SHP77 treated with DMSO at 0.1 percent for 48 hours (cell line): ENCODE data around the gene USP2.

Experiments
- DNase-seq: peaks from one replicate; lab custom pipeline; 2025; lab: John Stamatoyannopoulos, UW

USP2 gene

GRCh38 chr11:119342362-119343130 lies 38.9 kb downstream of the USP2 start:
- DNase-seq, result no peak

GRCh38 chr11:119342023-119342300 lies 39.5 kb downstream of the USP2 start:
- DNase-seq, result no peak

- DNase-seq, result no peak
Observed at GRCh38 chr11:119341222-119342022, 40.1 kb downstream of the USP2 start.

GRCh38 chr11:119340335-119341221 lies 40.9 kb downstream of the USP2 start, which contains the start of gene C1QTNF5:
C1QTNF5 (minus strand) TSS chr11:119340883; CDS start chr11:119340397, 486 bp downstream.
- no peak for DNase-seq

GRCh38 chr11:119339589-119340334 lies 41.7 kb downstream of the USP2 start:
- no peak for DNase-seq

- no peak for DNase-seq
Observed at GRCh38 chr11:119338965-119339588, 42.4 kb downstream of the USP2 start.

GRCh38 chr11:119338318-119338890 lies 43.1 kb downstream of the USP2 start:
- peak; percentile 33 for DNase-seq

- DNase-seq, result no peak
Observed at GRCh38 chr11:119337581-119338317, 43.7 kb downstream of the USP2 start.

GRCh38 chr11:119336744-119337469 lies 44.6 kb downstream of the USP2 start:
- DNase-seq, result no peak

- no peak for DNase-seq
Observed at GRCh38 chr11:119335655-119336543, 45.6 kb downstream of the USP2 start.

GRCh38 chr11:119335091-119335654 lies 46.3 kb downstream of the USP2 start:
- no peak for DNase-seq

GRCh38 chr11:119334174-119334930 lies 47.1 kb downstream of the USP2 start, which contains the start of gene RNF26:
RNF26 (plus strand) TSS chr11:119334527; CDS start chr11:119335123, 596 bp downstream.
- DNase-seq, result peak; percentile 94

- no peak for DNase-seq
Observed at GRCh38 chr11:119332111-119332765, 49.3 kb downstream of the USP2 start.

- DNase-seq, result no peak
Observed at GRCh38 chr11:119330237-119330636, 51.3 kb downstream of the USP2 start.

- DNase-seq, result no peak
Observed at GRCh38 chr11:119329320-119329719, 52.2 kb downstream of the USP2 start.

GRCh38 chr11:119324189-119324588 lies 57.3 kb downstream of the USP2 start:
- DNase-seq, result no peak
